AG09309 (cell line): ENCODE results near the gene COASY.

Source experiments
- DNase-seq: peaks from one replicate; pipeline ENCODE4 v3.0.0-alpha.2; 2010; ENCODE audit warnings: low read depth
- H3K4me3 ChIP-seq: 2 replicates; pipeline ENCODE4 v1.5.1; 2011; ENCODE audit warnings: mild to moderate bottlenecking, low read depth, low read length, moderate library complexity; ENCODE audit not compliant: control insufficient read depth
- CTCF ChIP-seq: IDR thresholded peaks from 2 replicates; pipeline ENCODE4 v1.5.1; 2011; ENCODE audit warnings: mild to moderate bottlenecking, low read depth, low read length, inconsistent platforms; ENCODE audit not compliant: insufficient read depth, control insufficient read depth; ENCODE audit errors: missing control alignments

Gene COASY

GRCh38 chr17:42573095-42573494 is 11.1 kb downstream of the COASY start:
- no peak for TF ChIP-seq CTCF
- H3K4me3 ChIP-seq, result no peak overlapping the region
- DNase-seq, result no peak

GRCh38 chr17:42574463-42574862 is 12.5 kb downstream of the COASY start:
- no peak overlapping the region for H3K4me3 ChIP-seq
- DNase-seq, result no peak
- TF ChIP-seq CTCF, result no peak

GRCh38 chr17:42577140-42577531 is 15.2 kb downstream of the COASY start:
- H3K4me3 ChIP-seq, result peak overlapping the region; percentile 70
- no peak for TF ChIP-seq CTCF
- no peak for DNase-seq

- TF ChIP-seq CTCF, result peak; percentile 40
- peak within 1 kb of the TSS; percentile 70 for H3K4me3 ChIP-seq
- peak; percentile 72 for DNase-seq
Observed at GRCh38 chr17:42577532-42578281, 15.8 kb downstream of the COASY start, which contains the start of gene PSMC3IP. TSS of gene PSMC3IP (minus strand) at chr17:42577729. CDS start at chr17:42577686, 43 bp downstream.

GRCh38 chr17:42578282-42578869 is 16.4 kb downstream of the COASY start:
- DNase-seq, result no peak
- H3K4me3 ChIP-seq, result peak overlapping the region; percentile 70
- TF ChIP-seq CTCF, result peak; percentile 80

GRCh38 chr17:42579794-42580551 is 18.0 kb downstream of the COASY start:
- no peak for DNase-seq
- TF ChIP-seq CTCF, result no peak
- no peak overlapping the region for H3K4me3 ChIP-seq
